GM18867 (cell line): Measurements from ENCODE around the gene PIN1.

Experiments
- ATAC-seq: cut with Tn5 transposase; IDR thresholded peaks from one replicate; pipeline ENCODE4 v1.9.1; 2021; ENCODE audit warnings: mild to moderate bottlenecking, moderate library complexity; ENCODE audit not compliant: unreplicated experiment

Gene PIN1

DNA sequence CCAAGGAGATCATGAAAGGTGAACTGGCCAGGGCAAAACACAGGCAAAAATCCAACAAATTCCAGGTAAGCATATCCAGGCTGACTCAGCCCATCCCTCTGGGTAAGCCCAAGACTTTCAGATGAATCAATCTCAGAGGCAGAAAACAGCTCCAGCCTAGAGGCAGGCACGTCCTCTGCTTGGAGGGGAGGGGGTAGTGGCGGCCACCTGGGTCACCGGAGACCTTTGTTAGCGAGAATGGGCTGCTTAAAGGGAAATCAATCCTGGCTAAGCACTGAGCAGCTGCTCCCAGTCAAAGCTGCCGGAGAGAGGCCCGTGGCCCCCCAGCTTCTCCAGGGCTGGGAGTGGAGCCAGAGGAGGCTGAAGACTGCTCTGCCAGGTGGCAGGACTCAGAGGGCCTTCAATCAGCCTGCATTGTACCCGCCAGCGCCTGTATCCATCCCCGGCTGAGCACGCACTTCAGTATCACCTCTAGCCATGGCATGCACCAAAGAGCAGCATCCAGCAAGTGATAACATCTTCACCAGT, 48.2 kb downstream of the PIN1 start:
- no peak for ATAC-seq

DNA sequence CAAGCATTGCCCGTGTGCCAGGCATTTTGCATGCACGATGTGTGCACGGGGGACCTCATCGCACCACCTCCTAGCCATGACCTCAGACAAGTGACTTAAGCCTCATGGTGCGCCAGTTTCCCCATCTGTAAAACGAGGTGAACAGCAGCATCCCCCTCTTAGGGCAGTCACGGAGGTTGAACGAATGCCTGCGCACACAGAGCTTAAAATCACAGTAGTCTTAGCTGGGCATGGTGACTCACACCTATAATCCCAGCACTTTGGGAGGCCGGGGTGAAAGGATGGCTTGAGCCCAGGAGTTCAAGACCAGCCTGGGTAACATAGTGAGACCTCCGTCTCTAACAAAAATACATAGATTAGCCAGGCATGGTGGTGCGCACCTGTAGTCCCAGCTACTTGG, 48.6 kb downstream of the PIN1 start:
- ATAC-seq, result no peak

DNA sequence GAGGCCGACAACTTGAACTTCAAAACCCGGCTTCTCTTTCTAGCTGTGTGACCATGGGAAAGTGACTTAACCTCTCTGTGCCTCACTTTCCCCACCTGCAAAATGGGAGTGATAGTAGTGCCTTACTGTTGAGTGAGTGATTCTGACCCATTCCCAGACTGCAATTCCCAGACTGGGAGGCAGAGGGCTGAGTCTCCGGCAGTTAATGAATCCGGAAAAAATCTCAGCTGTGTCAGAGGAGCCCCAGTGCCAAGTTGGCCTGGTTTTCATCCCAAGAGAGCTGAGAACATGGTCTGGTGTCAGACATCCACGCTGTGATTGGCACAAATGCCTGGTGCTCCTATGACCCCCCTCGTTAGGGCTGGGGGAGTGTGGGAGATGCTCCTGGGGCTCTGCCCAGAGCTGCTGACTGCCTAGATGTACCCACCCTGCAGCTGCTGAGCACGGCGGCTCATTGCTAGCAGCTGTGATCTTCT, 50.0 kb downstream of the PIN1 start:
- no peak for ATAC-seq

DNA sequence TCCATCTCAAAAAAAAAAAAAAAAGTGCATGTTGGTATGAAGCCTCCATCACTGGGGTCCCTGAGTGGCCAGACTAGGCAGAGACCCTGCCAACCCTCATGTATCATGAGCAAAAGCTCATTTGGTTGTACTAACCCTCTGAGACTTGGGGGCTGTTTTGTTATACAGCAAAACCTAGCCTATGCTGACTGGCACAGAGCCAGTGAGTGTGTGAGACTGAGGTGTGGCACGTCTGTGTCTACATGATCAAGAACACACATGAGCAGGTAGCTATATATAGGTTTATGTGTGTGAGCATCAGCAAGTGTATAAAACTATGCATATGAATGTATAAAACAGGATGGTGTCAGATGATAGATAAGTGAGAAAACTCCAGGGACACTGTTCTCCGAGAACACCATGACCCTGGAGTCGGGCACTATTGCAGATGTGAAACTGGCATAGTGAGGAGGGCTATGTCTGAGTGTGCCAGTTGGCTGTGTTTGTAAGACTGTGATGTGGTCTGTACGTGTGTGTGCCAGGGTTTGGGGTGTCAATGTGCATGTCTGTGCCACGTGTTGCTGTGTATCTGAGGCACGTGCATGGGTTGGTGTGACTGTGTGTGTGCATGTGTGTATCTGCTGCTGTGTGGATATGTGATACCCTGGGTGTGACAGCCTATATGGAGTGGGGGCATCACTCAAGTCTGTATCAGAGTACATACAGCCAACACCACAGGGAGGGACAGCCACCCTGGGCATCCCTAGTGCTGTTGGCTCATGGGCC, 56.7 kb downstream of the PIN1 start:
- ATAC-seq, result no peak
